T follicular helper cell (primary cell): ENCODE results near the gene PHLDA2.

Experiments
- DNase-seq: peaks from one replicate; pipeline ENCODE4 v3.0.0-alpha.2; 2020; ENCODE audit warnings: low read depth
- total RNA-seq, 2 experiments: gene quantifications; one replicate each; lab custom pipeline; 2026; lab: John Stamatoyannopoulos, UW

The PHLDA2 gene
- total RNA-seq = 0.48 to 2.6 reads per million in 2 experiments

DNA sequence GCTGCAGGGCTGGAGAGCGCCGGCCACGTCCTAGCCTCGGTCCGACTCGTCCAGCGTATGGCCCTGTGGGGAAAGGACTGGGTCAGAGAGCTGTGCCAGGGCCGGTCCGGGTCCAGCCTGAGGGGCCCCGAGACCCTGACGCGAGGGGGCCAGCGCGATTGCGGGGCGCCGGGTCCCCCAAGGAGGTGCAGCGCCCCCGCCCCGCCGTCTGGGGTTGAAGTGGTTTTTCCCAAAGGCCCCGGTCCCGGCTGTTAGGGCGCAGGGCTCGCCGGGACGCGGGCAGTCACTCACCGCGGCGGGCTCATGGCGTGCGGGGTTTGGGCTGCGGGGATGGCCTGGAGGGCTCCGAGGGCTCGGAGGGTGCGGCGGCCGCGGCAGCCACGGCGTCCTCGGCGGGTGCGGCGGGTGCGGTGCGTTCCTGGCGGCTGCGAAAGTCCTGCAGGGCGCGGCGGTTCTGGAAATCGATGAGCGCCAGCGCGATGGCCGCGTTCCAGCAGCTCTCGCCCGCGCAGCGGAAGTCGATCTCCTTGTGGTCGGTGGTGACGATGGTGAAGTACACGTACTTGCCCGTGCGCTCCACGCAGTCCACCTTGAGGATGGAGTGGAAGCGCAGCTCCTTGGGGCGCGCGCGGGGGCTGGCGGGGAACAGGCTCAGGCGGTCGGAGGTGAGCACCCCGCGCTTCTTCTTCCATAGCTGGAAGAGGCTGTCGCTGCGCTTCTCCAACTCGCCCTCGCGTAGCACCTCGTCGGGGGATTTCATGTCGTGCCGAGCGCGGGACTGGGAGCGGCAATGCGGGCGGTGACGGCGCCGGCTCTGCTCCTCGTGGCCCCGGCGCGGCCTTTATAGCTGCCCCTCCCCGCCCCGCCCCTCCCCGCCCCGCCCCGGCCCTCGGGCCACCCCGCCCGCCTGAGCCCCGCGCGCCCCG, at the start of gene PHLDA2:
Gene PHLDA2, minus strand, starts transcription at position 816 of the 926 bp plus-strand sequence. Its CDS starts 56 bp downstream, at position 760.
- DNase-seq = peak; percentile 31

- DNase-seq = no peak
Measured at GRCh38 chr11:2977113-2977512, 47.9 kb upstream of the PHLDA2 start.

- no peak for DNase-seq
Measured at GRCh38 chr11:2976294-2977063, 47.3 kb upstream of the PHLDA2 start.

DNA sequence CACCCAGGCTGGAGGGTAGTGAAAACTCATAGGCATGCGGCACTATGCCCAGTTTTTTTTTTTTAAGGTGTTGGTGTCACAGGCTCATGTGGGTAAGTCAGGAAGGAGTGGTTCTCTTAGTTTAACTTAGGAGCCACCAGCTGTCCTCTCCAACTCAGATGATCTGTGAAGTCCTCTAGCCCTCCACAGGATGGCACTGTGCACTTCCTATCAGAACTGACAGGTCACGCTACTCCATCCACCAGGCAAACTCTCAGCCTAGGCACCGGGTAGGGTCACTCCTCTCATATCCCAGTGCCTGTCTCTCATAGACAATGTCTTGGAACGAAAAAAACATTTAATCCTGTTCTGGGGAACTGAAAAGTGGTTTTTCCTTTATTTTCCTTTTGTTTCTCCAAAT, 46.4 kb upstream of the PHLDA2 start:
- DNase-seq = peak; percentile 37

GRCh38 chr11:2974272-2974671, 45.1 kb upstream of the PHLDA2 start:
- no peak for DNase-seq

DNA sequence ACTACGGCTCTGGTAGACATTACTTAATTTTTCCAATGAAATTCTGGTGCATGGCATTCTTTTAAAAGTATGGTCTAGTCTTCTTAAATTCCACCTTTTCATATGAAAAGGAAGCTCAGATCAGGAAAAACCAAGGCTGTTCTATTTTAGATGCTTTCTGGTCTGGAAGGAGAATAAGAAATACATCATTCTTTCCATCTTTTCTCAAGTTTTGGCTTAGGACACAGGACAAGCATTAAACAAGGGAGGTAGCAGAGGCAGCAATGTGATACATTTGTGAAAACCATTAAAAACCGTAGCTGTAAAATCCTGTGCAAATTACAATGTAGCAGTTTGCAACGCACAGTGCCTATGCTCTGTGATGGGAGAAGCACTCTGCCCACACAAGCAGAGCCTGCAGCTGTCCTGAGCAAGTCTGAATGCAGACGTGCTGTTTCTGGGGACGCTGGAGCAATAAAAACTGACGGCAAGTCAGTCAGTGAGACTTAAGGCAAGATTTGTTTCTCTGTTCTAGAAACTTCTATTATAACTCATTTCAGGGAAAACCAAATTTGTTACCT, 39.2 kb upstream of the PHLDA2 start:
- no peak for DNase-seq

GRCh38 chr11:2964782-2965181, 35.6 kb upstream of the PHLDA2 start:
- DNase-seq = no peak

DNA sequence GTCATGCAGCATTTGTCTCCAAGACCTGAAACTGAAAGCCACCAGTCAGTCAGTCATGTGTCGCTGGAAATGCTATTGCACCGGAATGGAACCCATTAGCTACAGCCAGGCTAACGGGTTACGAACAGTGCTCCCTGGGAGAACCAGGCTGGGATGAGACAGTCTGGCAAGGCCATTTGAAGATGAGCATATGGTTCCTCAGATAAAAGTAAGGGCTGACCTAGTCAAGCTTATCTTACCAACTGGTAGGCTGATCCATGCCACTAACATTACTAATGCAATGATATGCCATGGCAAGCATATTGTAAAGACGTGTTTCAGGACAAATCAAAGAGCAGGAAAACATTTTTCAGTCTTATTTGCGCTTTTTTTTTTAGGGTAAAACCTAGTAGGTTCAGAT, 34.5 kb upstream of the PHLDA2 start:
- DNase-seq = no peak

- no peak for DNase-seq
Measured at GRCh38 chr11:2963112-2963754, 34.0 kb upstream of the PHLDA2 start.

DNA sequence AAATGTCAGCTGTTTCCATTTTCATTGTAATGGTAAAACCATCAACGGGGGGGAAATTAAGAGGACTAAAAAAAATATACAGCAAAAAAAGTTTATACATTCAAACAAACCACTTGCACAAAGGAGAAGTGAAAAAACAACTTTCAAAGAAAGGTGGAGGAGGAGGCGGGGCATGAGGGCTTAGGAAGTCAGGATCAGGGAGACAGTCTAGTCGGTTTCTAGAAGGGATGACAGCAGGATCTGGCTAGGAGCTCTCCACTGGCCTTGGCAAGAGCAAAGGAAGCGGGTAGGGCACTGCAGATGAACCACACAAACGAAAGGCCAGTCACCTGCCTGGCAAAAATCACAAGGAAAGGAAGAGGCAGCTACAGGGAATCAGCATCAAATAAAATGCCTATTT, 31.9 kb upstream of the PHLDA2 start:
- DNase-seq = no peak

DNA sequence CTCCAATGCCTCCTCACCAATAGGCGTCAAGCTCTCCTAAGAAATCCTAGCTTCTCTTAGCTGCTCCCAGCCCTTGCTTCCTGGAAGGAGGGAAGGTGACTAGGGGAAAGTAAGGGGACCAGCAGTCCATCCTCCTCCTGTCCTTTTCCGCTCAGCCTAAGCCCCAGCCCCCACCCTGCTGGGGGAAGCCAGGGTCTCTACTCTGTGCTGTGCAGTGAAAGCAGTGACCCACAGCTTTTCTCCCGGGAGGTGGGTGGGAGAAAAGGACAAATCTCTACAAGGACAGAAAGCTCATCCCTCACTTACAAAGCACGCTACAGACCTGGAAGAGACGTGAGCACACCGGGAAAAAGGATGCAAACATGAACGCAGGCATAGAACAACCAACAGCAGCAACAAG, 30.9 kb upstream of the PHLDA2 start:
- no peak for DNase-seq

DNA sequence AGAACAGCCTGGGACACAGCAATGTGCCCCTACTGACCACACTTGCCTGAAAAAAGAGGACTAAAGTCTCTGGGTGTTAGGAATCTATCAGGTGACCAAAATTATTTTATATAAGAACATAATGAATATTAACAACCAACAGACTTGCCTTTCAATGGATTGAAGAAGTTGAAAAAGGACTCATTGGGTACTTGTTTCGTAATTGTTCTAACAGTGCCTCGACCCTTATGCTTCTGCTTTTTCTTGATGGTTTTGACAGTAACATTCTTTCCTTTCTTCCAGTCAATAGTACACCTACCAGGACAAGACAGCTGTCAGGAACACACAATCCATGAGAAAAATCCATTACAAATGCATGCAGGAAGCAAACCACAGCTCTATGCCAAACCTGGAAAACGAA, 29.0 kb upstream of the PHLDA2 start:
- no peak for DNase-seq

DNA sequence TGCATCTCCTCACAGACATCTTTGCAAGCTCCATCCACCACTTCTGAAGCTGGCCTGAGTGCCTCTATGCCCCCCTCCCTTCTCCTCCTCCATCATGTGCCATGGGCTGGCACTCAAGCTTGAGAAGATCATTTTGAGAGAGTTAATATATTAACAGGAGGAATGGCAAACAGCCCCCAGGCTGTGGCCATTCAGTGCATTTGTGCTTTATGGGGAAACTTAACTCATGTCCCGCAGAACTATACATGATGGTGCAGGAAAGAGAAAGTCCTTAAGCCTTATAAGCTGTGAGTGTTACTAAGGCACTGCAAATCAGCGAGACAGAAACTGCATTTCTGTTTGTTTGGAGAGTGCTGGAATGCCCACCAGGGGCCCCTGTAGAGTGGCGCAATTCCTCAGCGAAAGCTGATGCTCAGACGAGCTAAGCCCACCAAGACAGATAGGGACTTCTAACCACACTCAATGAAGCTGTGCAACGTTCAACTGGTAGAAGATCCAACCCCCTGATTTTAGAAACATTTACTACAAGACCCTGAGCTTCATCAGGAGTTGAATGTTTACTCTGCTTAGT, 26.8 kb upstream of the PHLDA2 start:
- DNase-seq = no peak

DNA sequence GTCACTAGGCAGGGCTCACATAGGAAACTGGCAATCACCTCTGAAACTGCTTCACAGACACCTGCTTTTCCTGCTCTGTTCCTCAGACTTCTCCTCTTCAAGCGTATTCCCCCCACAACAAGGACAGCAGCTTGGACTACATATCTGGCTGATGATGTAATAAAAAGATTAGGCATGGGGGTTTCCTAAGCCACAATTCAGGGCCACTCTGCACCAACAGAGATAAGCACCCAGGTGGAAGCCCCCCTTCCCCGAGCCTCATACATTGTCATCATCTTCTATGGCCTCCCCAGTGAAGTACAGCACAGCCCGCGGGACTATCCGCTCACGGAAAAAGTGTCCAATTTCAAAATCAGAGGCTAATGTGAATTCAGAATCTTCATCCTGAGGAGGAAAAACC, 25.0 kb upstream of the PHLDA2 start:
- no peak for DNase-seq

GRCh38 chr11:2952290-2952689, 23.1 kb upstream of the PHLDA2 start:
- DNase-seq = no peak

GRCh38 chr11:2951231-2952110, 22.3 kb upstream of the PHLDA2 start:
- DNase-seq = no peak

- no peak for DNase-seq
Measured at GRCh38 chr11:2950825-2951224, 21.6 kb upstream of the PHLDA2 start.

- DNase-seq = no peak
Measured at GRCh38 chr11:2949920-2950319, 20.7 kb upstream of the PHLDA2 start.

GRCh38 chr11:2947744-2948143, 18.5 kb upstream of the PHLDA2 start:
- DNase-seq = no peak

DNA sequence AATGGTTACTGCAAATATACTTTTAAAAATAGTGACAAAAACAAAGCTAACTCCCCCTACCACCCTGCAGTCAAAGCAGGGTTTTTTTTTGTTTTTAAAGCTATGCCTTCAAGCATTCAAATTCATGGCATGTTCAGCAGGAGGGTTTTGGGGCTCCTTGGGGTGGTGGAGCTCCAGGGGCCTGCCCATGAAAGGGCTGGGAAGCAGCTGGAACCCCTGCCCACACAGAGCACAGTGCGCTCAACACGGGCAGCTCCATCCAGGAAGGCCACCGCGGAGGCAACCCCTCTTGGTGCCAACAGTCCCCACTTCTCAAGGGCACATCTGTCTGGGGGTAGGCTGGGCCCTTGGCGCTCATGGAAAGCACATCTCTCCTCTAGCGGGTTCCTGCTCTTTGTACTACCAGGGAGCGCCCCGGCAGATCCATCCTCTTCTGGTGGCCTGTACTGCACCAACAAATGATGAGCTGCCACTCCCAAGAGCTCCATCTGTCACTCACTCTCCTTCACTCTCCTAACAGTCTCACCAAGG, 16.6 kb upstream of the PHLDA2 start:
- no peak for DNase-seq
